HL-60/S4 treated with phorbol 12-myristate 13-acetate at 8.2 ng/mL for 4 days and 3 days (cell line): ENCODE results near the gene SPTAN1.
"Not testable (repeated sequence)": the region's sequence is repeated elsewhere in the genome, so short reads cannot be mapped to it uniquely, and the experiment has no call there.

Source experiments
- in situ Hi-C: fragments of 300-500 bp; cut with MboI; formaldehyde crosslinking; loops from 2 replicates; pipeline ENCODE4 v1.15.0; 2022; ENCODE audit warnings: low sequenced_read_pairs

The SPTAN1 gene

DNA sequence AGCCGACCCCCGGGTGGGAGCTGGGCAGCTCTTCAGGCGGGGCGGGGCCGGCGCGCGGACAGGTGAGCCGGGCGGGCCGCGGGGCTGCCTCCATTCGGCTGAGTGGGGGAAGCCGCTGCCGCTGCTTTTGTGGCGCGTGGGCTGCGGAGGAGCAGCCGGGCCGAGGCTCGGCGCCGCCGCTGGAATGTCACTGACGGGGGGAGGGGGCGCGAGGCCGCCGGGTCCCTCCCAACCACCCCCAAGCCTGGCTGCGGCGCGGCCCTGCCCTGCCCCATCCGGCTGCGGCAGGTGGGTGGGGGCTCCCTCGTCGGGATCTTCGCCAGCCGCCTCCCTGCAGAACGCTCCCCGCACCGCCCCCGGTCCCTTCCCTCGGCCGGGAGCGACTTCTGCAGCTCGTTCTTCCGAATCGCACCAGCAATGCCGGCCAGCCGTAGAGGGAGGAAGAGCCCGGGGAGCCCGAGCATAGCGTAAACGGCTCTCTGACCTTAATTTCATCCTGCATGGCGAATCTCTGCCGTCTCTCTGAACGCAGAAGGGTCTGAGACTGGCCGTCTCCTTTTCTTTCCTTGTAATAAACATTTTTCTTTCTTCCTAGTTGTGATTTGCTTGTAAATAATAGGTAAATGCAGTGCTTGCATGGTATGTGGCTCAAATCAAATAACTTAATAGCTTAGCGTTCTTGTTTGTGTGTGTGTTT lies 505 bp downstream of the SPTAN1 start:
- in situ Hi-C loops: no loop called here

DNA sequence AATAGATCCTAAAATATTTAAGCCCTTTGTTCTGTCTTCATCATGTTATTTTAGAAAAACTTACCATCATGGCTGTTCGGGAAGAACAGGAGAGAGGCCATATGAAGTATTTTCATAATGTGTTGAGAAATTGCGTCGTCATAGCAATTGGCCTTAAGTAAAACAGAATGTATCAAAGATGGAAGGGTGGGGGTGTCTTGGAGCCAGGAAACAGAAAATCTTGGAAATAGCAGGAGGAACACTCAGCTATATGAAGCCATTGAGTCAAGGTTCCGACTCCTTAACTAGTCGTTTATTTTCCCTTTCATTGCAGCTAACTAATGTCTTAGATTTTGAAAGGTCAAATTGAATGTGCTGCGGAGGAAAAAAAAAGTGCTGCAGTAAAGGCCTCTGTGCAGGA lies 1.3 kb downstream of the SPTAN1 start:
- in situ Hi-C loops: no loop called here

DNA sequence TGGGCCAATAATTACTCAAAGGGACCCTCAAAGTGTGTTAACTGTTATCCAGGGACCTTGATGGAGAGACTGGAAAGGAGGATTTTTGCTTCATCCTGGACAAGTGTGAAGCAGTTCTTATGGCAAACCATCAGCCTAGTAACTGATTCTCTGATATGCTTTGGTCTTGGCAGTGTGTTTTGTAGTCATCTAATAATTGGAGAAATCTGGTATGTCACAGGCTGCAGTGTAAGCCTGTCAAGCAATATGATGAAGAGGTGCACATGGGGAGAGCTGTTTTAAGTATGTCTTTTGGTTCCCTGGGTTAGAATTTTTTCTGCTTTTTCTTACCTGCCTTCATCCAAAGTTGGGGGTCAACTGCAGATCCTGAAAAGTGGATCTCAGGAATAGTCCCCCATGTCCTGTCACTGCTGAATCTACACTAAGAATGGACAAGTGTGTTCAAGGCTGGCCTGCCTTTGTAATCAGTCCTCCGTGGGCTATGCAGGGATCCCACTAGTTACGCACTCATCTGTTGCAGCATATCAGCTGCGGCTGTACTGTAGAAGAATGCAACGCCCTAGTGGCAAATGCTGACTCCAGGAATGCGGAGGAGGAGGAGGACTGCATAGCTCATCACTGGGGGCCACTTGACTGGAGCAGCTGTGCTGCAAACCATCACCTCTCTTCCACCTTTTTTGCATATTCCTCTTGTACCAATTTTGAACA lies 1.9 kb downstream of the SPTAN1 start:
- in situ Hi-C loops: no loop called here

DNA sequence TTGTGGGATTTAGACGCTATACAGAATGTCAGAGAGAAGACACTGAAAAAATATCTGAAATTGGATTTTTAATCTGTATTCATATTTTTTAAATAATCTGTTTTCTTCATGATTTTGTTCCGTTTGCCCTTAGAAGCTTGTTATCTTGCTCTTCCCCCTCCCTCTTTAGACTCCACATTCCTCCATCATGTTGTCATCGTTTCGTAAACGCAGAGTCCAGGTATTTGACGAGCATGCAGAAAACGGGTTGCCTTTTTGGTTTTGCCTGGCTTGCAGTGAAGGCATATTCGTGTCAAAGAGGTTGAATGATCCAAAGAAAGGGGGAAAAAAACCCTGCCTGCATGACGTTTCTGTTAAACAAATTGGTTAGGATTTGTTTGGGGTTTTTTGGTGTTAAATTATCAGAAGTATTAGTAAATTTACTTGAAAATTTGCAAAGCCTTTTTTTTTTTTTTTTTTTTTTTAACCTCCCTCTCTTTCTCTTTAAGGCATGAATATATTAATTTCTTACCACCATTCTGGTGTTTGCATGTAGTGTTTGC lies 2.9 kb downstream of the SPTAN1 start:
- in situ Hi-C loops: no loop called here

DNA sequence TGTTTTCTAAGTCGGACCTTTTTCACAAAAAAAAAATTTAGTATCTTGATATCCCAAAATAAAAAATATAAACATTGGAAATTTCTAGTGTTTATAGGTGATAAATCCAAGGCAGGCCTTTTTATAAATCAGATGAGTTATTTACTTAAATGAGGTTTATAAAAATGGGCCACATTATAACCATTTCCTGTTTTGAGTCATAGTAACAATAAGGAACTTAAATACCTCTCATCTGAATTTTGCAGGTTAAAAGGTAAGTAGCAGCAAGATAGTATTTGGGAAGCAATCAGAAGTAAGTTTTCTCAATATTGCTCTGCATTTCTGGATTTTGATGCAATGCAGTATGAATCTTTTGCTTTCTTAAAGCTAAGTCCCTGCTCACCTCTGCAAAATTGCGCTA lies 3.9 kb downstream of the SPTAN1 start:
- in situ Hi-C loops: no loop called here

DNA sequence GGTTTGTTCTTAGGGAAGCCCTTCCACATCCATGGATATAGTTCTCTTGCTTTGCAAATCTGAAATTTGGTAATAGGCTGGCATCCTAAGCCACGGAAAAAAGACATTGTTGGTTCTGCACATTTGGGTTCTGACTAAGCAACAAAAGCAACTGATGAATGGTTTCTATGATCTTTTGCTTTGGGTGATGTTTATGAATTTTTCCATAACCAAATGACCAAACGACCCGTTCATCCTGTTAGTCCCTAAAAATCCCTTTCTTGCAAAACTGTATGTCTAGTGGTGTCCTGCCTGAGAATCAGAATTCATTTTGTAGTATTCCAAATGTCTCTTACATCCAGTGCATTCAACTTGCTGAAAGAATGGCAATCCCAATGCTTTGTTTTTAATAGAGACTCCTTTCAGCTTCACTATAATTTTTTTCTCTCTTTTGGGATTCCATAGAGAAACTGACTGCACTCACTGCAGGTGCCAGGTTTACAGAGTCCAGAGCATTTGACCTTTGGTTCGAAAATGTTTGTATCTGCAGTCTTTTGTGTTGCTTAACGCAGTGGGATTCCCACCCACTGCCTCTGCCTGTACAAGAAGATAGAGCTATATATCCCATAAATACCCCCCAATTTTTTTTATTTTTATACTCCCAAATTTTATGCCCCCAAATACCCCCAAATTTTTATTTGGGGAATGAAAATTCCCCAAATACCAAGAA lies 4.7 kb downstream of the SPTAN1 start:
- in situ Hi-C loops: no loop called here

DNA sequence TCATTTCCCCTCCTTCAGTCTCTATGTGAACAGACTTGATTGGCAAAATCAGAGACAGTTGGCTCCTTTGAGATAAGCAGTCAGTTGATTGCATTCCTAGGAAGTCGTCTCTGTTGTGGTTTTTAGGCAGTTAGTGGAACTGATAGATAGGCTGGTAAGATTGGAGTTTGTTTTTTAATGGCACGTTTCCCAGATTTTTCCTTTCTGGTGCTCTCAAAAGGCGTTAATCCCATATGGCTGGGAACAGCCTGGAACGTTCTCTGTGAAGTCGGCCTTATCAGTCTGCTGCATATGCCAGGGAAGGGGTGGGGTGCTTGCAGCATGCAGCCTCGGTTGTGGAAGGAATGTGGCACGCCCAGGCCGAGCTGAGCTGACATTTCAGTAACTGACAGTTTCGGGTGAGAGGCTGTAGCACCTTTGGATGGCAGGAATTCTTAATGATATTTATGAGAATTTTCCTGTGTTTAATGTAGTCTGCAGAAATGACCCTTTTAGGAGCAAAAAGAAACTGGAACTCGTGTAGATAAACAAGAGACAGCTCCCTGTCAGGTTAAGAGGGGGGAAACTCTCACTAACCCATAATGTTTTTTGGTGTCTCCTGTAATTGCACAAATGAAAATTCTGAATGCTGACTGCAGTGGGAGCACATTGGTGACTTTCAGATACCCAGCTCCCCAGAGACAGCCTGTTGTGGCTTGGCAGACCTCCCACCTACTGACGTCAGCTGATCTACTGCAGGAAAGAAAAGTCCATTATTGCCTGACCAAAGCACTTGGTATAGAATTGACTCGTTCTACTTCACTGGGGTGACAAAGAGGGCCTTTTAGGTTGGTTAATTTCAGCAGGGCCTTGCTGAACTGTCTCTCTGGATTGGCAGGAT lies 6.3 kb downstream of the SPTAN1 start:
- in situ Hi-C loops: no loop called here

DNA sequence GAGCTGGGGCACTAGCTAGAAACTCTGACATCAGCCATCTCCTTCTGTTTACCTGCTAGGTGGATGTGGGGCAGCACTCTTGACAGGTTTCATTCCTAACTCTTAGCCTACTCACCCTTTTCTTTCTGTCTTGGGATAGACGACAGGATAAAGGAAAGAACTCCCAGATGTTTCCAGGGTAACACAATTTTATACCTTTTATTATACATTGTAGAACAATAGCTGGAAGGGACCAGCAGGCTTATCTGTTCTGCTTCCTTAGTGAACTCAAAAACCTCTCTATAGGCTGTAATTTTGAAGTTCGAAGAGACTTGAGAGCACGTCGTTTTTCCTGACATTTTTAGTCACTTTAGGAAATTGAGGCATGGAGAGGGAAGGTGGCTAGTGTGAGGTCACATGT lies 13.2 kb downstream of the SPTAN1 start:
- in situ Hi-C loops: no loop called here

DNA sequence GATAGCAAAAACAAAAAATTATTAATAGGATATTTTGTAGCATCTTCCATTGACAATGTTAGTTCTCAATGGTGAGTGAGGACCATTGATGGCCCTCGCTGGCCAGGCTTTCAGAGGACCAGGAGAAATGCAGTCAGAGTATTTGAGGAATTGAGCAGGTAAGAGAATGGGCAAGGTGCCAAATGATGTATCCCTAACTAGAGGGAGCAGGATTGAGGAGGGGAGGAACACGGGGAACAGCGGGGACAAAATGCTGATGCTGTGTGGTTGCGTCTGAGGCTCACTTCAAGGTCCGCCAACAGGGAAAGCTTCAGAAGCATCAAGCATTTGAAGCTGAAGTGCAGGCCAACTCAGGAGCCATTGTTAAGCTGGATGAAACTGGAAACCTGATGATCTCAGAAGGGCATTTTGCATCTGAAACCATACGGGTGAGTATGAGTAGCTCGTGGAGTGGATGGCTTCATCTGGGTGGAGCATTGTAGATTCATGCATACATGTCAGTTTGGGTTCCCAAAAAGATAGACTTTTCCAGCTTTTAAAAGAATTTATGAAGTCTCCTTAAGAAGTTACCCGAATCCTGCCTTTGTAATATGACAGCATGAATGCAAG lies 16.2 kb downstream of the SPTAN1 start:
- in situ Hi-C loops: no loop called here

DNA sequence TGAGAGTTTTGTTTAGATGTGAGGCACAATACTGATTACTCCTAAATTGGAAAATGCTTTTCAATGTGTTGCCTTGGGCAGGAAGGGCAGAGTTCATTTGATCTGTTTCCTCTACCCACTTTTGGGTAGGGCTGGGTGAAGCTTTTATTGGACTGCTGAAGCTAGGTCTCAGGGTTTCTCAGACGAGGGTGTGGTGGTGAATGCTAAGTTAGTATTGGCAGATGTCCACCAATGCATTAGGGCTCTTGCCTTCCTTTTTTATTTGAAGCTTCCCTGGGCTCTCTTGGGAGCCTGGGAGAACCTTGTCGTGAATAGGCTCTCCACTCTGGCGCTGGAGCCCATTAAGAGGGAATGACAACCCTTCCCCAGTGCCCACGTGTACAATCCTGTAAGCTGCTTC lies 23.1 kb downstream of the SPTAN1 start:
- in situ Hi-C loops: no loop called here

DNA sequence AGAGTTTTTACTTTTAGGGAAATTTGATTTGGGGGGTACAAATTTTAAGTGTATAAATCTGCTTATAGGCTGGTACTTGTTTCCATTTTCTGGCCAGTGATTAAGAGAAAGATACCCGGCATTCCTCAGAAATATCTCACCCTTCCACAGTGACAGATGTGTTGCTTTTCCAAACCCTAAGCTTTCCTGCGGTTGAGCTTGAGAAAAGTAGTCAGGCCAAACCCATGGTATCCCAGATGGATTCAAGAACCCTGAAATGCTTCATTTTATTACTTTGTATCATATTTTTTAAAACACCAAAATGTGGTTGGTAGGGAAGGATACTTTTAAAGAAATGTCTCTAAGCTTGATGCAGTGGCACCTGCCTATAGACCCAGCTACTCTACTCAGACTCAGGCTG lies 23.5 kb downstream of the SPTAN1 start:
- in situ Hi-C loops: no loop called here

DNA sequence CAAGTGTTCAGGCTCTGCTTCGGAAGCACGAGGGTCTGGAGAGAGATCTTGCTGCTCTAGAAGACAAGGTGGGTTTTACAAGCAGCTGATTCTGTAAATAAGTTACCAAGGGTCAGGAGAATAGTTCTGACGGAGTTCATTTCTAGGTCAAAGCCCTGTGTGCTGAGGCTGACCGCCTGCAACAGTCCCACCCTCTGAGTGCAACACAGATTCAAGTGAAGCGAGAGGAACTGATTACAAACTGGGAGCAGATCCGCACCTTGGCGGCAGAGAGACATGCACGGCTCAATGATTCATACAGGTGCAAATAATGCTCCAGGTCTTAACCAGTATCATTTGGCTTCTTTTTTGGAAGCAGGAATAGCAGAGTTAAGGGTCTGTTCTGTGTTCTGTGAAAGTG lies 24.8 kb downstream of the SPTAN1 start:
- in situ Hi-C loops: no loop called here

DNA sequence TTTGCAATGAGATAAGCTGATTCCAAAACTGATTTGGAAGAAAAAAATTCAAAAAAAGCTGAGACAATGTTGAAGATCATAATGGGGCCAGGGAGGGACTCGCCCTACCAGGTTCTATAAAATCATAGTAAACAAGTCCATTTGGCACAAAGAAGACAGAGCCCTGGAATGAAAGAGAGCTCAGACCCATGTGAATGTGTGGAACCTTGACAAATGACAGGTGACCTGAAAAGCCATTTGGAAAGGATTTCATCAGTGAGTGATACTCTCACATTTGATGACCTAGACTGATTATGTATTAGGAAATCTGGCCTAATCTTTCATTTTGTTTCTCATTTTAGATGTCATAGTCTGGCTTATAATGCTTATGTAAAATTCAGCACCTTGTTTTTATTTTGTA lies 26.8 kb downstream of the SPTAN1 start:
- in situ Hi-C loops: no loop called here

DNA sequence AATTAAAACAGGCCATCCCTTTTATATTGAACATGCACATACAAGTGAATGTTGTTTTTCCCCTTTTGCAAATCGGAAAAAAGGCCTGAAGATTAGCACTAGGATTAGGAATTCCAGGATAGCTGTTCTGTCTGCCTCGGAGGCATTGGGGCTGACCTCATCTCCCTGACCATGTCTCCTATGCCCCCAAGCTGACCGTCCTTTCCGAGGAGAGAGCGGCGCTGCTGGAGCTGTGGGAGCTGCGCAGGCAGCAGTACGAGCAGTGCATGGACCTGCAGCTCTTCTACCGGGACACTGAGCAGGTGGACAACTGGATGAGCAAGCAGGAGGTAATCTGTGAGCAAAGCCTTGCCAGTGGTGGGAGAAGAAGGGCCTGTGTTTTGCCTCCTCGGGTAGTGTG lies 28.3 kb downstream of the SPTAN1 start:
- in situ Hi-C loops: no loop called here

DNA sequence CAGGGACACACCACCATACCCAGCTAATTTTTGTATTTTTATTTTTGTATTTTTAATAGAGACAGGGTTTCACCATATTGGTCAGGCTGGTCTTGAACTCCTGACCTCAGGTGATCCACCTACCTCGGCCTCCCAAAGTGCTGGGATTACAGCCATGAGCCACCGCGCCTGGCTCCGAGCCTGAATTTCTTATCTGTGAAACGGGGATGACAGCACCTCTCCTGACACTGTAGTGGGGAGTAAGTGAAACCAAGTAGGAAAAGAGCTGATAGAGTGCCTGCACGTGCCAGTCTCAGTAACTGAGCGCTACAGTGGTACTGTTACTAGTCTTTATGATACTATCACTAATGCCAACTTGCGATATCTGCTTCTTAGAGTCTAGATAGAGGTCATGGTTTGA lies 32.8 kb downstream of the SPTAN1 start:
- in situ Hi-C loops: not testable (repeated sequence)

DNA sequence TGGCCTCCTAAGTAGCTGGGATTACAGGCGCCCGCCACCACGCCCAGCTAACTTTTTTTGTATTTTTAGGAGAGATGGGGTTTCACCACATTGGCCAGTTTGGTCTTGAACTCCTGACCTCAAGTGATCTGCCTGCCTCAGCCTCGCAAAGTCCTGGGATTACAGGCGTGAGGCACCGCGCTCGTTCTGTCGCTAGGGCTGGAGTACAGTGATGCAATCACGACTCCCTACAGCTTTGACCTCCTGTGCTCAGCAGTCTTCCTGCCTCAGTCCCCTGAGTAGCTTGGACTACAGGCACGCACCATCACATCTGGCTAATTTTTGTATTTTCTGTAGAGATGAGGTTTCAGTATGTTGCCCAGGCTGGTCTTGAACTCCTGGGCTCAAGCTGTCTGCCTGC lies 34.5 kb downstream of the SPTAN1 start:
- in situ Hi-C loops: not testable (repeated sequence)

DNA sequence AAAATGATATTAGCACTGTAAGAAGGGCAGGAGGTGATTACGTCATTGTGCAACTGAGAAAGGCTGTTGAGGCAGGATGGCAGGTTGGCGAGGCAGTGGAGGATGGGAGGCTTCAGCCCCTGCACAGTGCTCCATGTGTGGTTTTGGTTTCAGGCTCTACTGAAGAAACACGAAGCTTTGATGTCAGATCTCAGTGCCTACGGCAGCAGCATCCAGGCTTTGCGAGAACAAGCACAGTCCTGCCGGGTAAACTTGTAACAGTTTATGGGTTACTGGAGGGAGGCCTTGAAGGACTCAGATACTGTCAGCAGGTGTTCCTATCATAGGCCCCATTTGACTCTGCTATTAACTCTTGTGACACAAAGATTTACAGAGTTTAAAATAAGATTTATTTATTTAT lies 35.1 kb downstream of the SPTAN1 start:
- in situ Hi-C loops: no loop called here

DNA sequence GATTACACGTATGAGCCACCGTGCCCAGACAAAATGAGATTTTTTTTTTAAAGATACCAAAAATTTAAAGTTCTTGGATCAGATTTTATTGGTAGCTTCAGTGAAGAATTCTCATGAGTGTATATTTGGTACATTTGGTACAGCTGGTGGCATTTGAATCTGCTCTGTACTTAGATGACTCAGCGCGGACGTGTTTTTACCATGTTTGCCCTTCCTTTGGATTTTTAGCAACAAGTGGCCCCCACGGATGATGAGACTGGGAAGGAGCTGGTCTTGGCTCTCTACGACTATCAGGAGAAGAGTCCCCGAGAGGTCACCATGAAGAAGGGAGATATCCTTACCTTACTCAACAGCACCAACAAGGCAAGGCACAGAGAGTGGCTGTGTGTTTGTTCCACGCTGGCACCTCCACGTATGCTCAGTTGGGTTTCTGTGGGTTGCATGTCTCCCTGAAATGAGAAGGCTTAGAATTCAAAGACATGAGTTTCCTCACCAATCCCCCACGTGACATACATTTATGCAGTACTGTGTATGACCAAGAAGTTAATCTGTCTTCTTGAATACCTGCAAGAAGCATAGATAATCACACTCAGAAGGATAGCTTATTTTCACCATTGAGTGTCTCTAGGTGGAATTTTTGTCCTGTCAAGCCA lies 36.3 kb downstream of the SPTAN1 start:
- in situ Hi-C loops: no loop called here

DNA sequence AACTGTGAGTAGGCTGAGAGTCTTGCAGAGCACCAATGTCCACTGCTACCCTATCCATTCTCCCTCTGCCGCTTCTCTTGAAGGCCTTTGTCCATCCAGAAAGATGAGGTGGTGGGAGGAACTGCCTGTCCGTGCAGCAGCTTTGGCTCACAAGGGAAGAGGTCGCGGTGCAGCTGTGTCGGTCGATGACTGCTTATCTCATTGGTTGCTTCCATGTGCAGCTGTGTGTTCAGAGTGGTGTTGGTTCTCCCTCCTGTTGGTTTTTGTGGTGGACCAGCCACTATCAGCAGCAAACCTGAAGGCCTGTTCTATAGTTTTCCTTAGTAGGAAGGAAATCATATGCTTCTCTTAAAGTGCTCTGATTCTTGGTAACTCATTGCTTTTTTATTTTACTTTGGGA lies 40.7 kb downstream of the SPTAN1 start:
- in situ Hi-C loops: no loop called here

DNA sequence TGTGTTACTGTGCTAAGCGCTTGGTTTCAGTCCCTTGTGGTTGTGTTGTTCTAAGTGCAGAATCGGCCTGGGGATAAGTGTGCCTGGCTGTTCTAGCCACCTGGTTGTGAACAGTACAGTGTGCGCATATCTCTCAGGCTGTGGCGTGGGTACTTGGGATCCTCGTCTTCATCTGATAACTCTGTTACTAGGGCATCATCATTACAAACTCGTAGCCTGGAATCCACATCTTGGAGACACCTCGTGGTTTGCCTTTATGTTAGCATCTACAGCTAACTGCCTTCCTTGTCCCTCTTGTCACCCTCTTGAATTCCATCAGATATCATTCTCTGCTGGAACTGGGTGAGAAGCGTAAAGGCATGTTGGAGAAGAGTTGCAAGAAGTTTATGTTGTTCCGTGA lies 41.5 kb downstream of the SPTAN1 start:
- in situ Hi-C loops: no loop called here
